IPS-20b (cell line): ENCODE results near the gene WWOX.
A peak's percentile ranks its signal among the peaks of the same experiment; 100 is the strongest.
"Not testable (repeated sequence)": the region's sequence is repeated elsewhere in the genome, so short reads cannot be mapped to it uniquely, and the experiment has no call there.

Experiments used
- H3K27ac ChIP-seq: one replicate; pipeline ENCODE4 v1.5.1; 2013; ENCODE audit warnings: low read length
- H3K27me3 ChIP-seq: 2 replicates; pipeline ENCODE4 v1.6.1; 2013; ENCODE audit warnings: mild to moderate bottlenecking, low read length, inconsistent platforms; ENCODE audit not compliant: insufficient read depth
- H3K36me3 ChIP-seq: 2 replicates; pipeline ENCODE4 v1.6.1; 2013; ENCODE audit warnings: low read depth, mild to moderate bottlenecking, inconsistent platforms, low read length, moderate library complexity; ENCODE audit not compliant: insufficient read depth
- H3K4me1 ChIP-seq: 2 replicates; pipeline ENCODE4 v1.6.1; 2013; ENCODE audit warnings: mild to moderate bottlenecking, control low read depth, inconsistent platforms, low read length, moderate library complexity; ENCODE audit not compliant: insufficient read depth
- H3K4me3 ChIP-seq: 2 replicates; pipeline ENCODE4 v1.5.1; 2013; ENCODE audit warnings: mild to moderate bottlenecking, low read length, inconsistent platforms
- H3K9ac ChIP-seq: 2 replicates; pipeline ENCODE4 v1.6.1; 2013; ENCODE audit warnings: low read depth, mild to moderate bottlenecking, inconsistent platforms, low read length, moderate library complexity
- H3K9me3 ChIP-seq: 2 replicates; pipeline ENCODE4 v1.6.1; 2013; ENCODE audit warnings: mild to moderate bottlenecking, low read depth, low read length, inconsistent platforms; ENCODE audit not compliant: insufficient read depth

Gene WWOX

DNA sequence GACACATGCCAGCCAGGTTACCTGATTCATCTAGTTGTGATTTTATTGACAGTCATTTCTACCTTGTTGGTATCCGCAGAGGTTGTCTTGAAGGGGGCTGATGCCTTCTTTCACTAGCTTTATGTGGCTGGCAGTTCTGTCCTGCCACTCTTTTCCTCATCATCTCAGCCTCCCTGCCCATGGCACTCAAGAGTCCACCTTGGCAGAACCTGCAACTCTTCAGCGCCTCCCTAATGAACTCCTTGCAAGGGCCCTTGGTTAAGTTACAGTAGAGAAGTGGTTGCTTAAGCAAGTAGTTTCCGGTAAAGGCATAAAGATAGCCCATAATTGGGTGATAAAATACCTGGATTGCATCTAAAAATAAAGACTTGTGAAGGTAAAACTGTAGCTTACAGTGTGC, 489.9 kb downstream of the WWOX start:
- no peaks in the 10 kb centered on the region for H3K4me1 ChIP-seq
- no peaks in the 10 kb centered on the region for H3K36me3 ChIP-seq
- no peak overlapping the region for H3K9ac ChIP-seq

DNA sequence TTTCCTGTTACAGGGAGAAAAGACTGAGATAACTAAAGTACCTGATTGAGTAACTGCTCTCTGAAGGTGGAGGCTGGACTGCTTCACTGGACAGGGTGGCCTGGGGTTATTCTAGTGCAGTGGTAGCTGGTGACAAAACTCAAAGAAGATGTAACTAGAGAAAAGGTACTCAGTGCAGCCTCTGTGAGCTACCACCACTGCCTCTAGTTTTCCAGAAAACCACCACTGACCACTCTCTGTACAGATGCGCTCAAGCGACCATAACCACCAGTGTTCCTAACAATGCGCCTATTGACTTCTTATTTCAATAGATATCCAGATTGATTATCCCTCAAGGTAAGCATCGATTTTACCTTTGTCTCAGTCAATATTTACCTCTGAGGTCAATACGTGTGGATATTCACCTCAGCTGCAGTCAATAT, 492.2 kb downstream of the WWOX start:
- H3K27me3 ChIP-seq, result no peaks in the 10 kb centered on the region
- no peaks in the 10 kb centered on the region for H3K4me1 ChIP-seq
- H3K4me3 ChIP-seq, result no peak overlapping the region
- no peak overlapping the region for H3K9ac ChIP-seq
- H3K36me3 ChIP-seq, result no peaks in the 10 kb centered on the region
- H3K9me3 ChIP-seq, result no peaks in the 10 kb centered on the region
- H3K27ac ChIP-seq, result no peak overlapping the region

More for the DNA sequence above, 489.9 kb downstream of the WWOX start:
- H3K4me3 ChIP-seq, result no peak overlapping the region
- no peaks in the 10 kb centered on the region for H3K27me3 ChIP-seq
- no peaks in the 10 kb centered on the region for H3K9me3 ChIP-seq
- H3K27ac ChIP-seq, result no peak overlapping the region

- no peak overlapping the region for H3K27ac ChIP-seq
- H3K4me3 ChIP-seq, result no peak overlapping the region
- H3K9ac ChIP-seq, result no peak overlapping the region
- no peaks in the 10 kb centered on the region for H3K4me1 ChIP-seq
- no peaks in the 10 kb centered on the region for H3K36me3 ChIP-seq
- no peaks in the 10 kb centered on the region for H3K9me3 ChIP-seq
- no peaks in the 10 kb centered on the region for H3K27me3 ChIP-seq
These were observed 492.7 kb downstream of the WWOX start for GRCh38 chr16:78592111-78592510.

DNA sequence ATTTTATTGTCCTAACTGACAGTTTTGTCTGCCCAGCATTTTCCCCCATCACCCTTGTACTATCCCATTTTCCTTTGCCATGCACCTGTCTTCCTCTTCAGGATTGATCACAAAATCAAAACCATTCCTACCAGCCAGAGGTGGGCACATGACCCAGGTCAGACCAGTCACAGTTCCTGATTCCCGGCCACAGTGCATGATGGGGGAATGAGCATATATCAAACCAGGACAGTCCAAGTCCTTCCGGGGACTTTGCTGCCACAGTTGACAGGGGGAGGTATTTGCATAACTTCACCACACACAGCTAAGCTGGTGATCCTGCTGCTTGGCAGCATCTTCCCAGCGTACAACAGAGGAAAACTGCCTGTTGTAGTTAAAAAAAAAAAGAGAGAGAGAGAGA, 493.9 kb downstream of the WWOX start:
- H3K9me3 ChIP-seq, result no peaks in the 10 kb centered on the region
- H3K36me3 ChIP-seq, result no peaks in the 10 kb centered on the region
- no peak overlapping the region for H3K27ac ChIP-seq
- no peaks in the 10 kb centered on the region for H3K4me1 ChIP-seq
- H3K27me3 ChIP-seq, result no peaks in the 10 kb centered on the region
- H3K4me3 ChIP-seq, result no peak overlapping the region
- H3K9ac ChIP-seq, result no peak overlapping the region

DNA sequence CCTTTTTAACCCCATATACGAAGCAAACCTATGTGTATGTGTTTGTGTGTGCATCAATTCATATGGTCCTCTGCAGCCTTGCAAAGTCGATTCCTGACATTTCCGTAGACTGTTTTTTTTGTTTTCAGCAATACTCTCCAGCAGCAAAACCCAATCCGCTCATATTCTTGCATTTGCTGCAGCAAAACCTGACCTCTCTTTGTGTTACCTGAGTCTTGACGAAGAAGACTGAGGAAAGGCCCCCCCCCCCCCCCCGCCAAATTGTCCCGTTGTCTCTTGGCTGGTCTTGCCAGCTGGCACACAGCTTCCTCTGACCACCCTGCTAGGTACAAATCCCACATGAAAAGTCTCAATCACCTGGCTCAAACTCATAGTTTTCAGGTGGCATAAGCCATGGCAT, 494.7 kb downstream of the WWOX start:
- Histone ChIP-seq H3K4me3 (no peak overlapping the region), H3K4me1 (peaks cover 4% of the 10 kb centered on the region; the same call in 1 of the 2 replicates), H3K36me3 (no peaks in the 10 kb centered on the region), H3K9me3 (no peaks in the 10 kb centered on the region), H3K9ac (no peak overlapping the region), H3K27me3 (no peaks in the 10 kb centered on the region), H3K27ac (no peak overlapping the region)

DNA sequence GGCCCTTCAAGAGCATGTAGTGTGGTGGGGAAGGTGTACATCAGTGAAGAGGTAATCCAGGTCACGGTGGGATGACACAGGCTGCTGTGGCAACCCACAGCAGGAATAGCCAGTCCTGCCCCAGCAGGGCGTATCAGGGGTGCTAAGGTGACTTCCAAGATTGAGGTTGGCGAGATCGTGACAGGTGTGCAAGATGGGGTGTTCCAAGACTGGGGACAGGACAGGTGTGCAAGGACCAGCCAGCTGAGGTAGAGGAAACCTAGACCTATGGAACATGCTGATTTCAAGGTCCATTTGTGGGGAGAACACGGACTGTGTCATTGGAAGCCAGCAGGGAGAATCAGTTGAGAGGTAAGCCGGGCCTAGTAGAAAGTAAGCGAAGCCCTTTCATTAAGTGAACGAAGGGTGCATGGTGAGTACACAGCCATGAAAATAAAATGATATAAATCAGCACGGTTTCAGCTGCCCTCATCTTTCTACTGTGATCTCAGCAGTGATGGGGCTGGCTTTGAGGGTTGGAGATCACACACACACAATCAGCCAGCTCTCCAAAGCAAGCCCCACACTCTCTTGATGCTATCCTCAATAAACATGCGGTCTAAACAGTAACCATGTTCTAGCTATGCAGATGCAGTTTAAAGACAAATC, 497.0 kb downstream of the WWOX start:
- Histone ChIP-seq H3K4me1 (peaks cover 4% of the 10 kb centered on the region; the same call in 1 of the 2 replicates), H3K27me3 (no peaks in the 10 kb centered on the region), H3K27ac (no peak overlapping the region), H3K9ac (no peak overlapping the region), H3K4me3 (no peak overlapping the region), H3K9me3 (no peaks in the 10 kb centered on the region), H3K36me3 (no peaks in the 10 kb centered on the region)

- H3K9me3 ChIP-seq, result no peaks in the 10 kb centered on the region
- no peak overlapping the region for H3K9ac ChIP-seq
- H3K36me3 ChIP-seq, result no peaks in the 10 kb centered on the region
- no peak overlapping the region for H3K27ac ChIP-seq
- H3K4me1 ChIP-seq, result peaks cover 4% of the 10 kb centered on the region; the same call in 1 of the 2 replicates
- H3K4me3 ChIP-seq, result no peak overlapping the region
- no peaks in the 10 kb centered on the region for H3K27me3 ChIP-seq
These were observed 497.6 kb downstream of the WWOX start for GRCh38 chr16:78596996-78597422.

DNA sequence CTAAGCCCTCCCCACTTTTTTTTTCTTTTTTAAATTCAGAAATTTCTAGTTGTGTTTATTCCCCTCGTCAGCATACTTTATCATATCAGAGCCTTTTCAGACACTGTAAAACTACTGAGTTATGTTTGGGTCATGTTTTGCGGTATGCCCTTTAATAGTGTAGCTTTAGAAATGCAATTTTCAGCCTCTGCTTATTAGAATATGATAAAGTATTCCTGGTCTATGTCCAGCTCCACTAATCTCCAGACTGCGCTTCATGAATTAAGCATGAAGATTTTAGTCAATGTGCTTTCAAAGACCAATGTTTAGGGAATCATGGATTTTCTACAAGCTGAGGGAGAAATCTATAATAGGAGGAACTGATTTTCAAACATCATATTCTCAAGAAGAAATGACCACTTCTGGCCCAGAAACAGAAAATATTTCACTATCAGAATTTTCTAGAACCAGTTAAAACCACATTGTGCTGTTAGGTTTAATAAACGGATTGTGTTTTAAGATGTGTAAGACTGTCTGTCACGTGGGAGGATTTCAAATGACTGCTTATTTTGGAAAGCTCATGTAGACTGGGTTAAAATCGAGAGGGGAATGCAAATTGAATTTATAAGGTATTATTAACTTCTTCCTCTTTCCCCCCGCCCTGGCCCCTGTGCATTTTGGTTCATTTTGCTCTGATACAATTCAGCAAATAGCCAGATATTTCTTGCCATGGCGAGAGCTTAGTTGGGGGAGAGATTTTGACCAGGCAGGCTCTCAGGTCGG, 498.5 kb downstream of the WWOX start:
- no peak overlapping the region for H3K9ac ChIP-seq
- H3K27me3 ChIP-seq, result no peaks in the 10 kb centered on the region
- H3K36me3 ChIP-seq, result no peaks in the 10 kb centered on the region
- H3K9me3 ChIP-seq, result no peaks in the 10 kb centered on the region
- no peak overlapping the region for H3K27ac ChIP-seq
- H3K4me1 ChIP-seq, result peaks cover 4% of the 10 kb centered on the region; the same call in 1 of the 2 replicates
- H3K4me3 ChIP-seq, result no peak overlapping the region

DNA sequence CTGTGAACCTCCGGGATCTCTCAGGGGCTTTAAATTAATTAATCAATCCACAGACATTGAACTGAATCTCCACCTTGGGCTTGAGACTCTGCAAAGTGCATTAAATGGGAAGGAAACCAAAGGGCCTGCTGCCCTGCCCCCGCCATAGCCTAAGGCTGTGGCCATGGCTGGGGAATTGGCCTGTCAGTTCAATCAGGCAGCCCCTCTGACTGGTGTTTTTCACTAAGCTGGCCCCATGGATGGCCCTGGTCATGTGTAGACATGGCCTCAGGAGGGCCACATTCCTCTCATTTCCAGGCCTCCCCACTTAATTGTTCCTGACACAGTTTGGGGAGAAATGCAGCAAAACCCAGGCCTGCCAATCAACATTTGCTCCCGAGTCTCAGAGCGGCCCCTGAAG, 499.8 kb downstream of the WWOX start:
- no peaks in the 10 kb centered on the region for H3K9me3 ChIP-seq
- no peaks in the 10 kb centered on the region for H3K27me3 ChIP-seq
- no peak overlapping the region for H3K9ac ChIP-seq
- no peak overlapping the region for H3K27ac ChIP-seq
- no peaks in the 10 kb centered on the region for H3K36me3 ChIP-seq
- H3K4me1 ChIP-seq, result peaks cover 4% of the 10 kb centered on the region; the same call in 1 of the 2 replicates
- no peak overlapping the region for H3K4me3 ChIP-seq

- not testable (repeated sequence) for H3K4me3 ChIP-seq, H3K9me3 ChIP-seq, H3K27me3 ChIP-seq, H3K36me3 ChIP-seq, H3K27ac ChIP-seq
- 0 out of 2 replicates have a peak overlapping the region, but pooled peaks have one; percentile 24 for H3K9ac ChIP-seq
- H3K4me1 ChIP-seq, result peaks cover 36% of the 10 kb centered on the region
These were observed 505.1 kb downstream of the WWOX start for GRCh38 chr16:78604423-78605062.

GRCh38 chr16:78605548-78606101, 506.2 kb downstream of the WWOX start:
- peaks cover 44% of the 10 kb centered on the region for H3K4me1 ChIP-seq
- H3K36me3 ChIP-seq, result no peaks in the 10 kb centered on the region
- peak overlapping the region; percentile 27 for H3K27ac ChIP-seq

More at GRCh38 chr16:78605548-78606101, 506.2 kb downstream of the WWOX start:
- no peaks in the 10 kb centered on the region for H3K27me3 ChIP-seq
- no peak overlapping the region; the same call in 1 of the 2 replicates for H3K9ac ChIP-seq
- no peaks in the 10 kb centered on the region for H3K9me3 ChIP-seq
- H3K4me3 ChIP-seq, result peak overlapping the region; percentile 17
